DMS 273 (cell line): ENCODE results near the gene CRACDL.

ENCODE experiments used
- DNase-seq: peaks from one replicate; lab custom pipeline; 2025; ENCODE audit not compliant: unreplicated experiment; lab: John Stamatoyannopoulos, UW

CRACDL gene

GRCh38 chr2:98805412-98806171 is 130.4 kb downstream of the CRACDL start:
- DNase-seq, result peak; percentile 75

- DNase-seq, result no peak
Observed at GRCh38 chr2:98804736-98805135, 131.3 kb downstream of the CRACDL start.

DNA sequence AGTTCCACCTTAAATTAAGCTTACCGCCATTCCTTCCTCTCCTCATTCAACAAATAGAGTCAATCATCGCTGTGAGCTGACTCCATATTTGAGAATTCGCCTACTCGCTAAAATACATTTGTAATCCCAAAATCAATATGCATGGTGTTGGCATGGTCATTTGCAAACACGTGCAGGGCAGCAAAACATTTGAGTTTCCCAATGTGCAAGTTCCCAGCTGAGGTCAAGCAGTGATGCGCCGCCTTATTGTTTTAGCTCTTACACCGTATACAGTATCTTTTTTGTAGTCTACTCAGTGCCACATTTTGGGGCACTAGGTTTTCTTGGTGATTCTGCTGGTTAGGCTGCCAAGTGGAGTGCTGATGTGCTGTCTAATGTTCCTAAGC is 131.8 kb downstream of the CRACDL start:
- no peak for DNase-seq

DNA sequence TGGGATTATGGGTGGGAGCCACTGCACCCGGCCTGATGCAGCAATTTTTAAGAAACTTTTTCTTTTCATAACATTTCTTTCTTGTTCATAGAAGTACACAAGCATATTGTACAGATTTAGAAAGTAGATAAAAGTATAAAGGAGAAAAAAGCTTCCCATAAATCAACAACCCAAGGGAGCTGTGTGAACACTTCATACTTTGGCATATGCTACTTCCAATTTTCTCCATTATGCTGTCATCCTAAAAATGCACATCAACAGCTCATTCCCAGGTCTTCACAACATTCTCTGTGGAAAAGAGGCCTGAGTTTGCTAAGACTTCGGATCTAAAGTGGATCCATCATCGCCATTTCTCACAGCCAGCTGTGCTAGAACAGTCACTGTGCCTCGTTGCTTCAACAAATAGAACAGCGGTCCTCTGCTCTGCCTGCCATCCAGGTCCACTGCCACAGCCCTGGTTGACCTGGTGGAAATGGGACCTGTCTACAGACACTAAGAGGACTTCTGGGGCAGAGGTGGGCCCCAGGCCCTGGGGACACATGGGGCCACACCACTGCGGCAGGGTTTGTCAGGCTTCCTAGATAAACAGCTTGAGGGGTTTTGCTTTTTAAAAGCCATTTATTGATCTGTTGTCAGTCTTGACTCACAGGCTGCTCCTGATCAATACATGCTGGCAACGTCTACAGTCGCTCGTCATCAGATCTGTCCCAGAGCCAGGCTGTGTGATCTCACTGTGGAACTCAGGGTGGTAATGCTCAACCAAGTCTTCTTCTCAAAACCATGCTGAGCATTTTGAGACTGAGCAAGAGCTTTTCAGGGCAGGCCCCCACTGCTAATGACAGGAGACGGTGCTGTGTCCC is 132.4 kb downstream of the CRACDL start:
- no peak for DNase-seq

- no peak for DNase-seq
Observed at GRCh38 chr2:98802344-98802743, 133.7 kb downstream of the CRACDL start.

DNA sequence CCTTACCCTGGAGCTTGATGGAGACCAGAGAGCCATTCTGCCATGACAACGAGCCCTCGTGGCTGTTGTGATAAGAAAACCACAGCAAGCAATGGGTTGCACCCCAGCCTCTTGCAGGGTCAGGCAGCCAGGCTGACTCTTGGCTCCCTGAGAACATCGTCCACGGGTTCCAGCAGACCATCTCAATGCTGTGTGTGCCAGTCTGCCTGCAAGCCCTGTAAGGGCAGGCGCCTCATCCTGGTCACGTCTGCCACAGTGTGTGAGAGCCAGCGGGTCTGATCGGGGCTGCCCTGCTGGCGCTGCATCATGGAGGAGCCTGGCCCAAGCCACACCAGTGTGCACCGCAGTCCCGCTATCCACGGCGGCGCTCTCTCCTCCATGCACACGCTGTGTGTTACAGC is 134.1 kb downstream of the CRACDL start:
- no peak for DNase-seq

DNA sequence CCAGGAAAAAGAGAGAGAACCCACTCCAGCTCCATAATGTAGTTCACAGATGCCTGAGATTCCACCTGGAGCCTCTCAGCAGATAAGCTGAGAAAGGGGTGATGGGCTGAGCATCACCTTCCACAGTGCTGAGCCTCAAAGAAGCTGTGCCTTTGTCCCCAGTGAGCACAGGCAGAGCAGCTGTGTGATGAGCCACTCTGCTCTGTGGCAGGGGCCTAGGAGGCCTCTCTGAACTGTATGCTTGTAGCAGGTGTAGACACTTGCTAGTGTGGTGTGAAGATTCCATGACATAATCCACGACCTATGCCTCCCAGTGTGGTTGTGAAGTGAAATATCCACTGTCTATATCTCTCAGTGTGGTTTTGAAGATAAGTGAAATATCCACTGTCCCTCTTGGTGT is 134.7 kb downstream of the CRACDL start:
- no peak for DNase-seq

- DNase-seq, result peak; percentile 34
Observed at GRCh38 chr2:98800330-98801064, 135.5 kb downstream of the CRACDL start.

GRCh38 chr2:98799375-98800329 is 136.4 kb downstream of the CRACDL start:
- no peak for DNase-seq

DNA sequence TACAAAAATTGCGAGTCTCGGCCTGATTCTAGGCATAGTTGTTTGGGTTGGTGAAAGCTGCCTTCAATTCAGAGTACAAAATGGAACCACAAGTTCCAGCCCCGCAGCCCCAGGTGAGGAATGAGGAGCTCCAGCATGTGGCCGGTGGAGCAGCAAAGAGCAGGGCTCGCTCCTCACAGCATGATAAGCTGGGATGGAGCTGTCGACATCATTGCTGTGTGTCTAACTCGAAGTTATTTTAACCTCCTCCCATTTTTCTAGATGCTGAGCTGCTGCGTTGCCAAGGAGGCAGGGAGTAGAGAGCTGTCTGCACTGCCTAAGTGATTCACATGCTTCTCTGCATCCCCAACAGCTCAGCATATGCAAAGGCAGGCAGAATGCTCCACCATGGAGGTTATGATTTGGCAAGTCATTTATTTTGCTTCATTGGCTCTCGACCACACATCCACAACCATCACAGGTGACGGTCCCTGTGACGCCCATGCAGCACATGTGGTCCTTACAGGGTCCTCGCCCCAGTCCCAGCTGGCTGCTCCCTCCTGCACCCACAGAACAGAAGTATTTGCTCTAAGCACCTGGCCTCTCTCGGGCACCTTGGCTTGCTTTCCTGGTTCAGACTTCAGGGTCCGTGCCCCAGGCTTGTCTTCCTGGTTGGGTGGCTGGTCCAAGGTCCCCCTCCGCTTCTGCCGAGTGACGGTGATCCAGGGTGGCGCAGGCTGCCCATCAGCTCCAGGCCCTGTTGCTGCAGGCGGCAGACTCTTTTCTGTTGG is 139.1 kb downstream of the CRACDL start:
- peak; percentile 9 for DNase-seq

DNA sequence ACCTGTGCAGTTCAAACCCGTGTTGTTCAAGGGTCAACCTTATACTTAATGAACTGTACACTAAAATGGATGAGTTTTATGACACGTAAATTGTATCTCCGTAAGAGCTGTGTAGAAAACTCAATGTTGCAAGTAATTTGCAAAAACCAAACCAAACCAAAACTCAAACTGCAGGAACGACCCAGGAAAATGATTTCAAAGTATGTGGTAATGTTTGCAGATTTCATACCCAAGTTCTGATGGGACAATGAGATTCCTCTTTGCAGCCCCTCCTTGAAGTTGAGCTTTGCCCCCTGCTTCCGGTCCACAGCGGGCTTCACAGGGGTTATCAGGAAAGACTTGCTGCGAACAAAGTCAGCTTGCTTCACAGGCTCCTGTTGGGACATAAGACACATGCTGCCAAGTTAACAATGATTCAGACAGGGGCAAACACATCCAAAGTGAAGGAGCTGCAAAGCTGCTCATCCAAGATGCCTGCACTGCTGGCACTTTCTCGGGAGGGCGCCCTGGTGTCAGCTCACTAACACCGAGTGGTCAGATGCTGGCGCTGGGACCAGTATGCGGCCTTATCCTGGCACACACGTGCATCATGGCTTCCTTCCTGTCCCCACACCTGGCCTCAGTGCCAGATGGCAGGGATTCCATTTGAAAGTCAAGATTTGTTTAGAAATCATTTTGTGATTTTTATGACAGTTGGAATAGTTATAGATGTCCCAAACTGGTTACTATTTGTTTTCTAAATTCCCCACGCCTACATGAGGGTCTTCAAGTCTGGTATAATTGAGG is 139.9 kb downstream of the CRACDL start:
- peak; percentile 6 for DNase-seq

GRCh38 chr2:98793897-98794830 is 141.9 kb downstream of the CRACDL start:
- DNase-seq, result no peak

DNA sequence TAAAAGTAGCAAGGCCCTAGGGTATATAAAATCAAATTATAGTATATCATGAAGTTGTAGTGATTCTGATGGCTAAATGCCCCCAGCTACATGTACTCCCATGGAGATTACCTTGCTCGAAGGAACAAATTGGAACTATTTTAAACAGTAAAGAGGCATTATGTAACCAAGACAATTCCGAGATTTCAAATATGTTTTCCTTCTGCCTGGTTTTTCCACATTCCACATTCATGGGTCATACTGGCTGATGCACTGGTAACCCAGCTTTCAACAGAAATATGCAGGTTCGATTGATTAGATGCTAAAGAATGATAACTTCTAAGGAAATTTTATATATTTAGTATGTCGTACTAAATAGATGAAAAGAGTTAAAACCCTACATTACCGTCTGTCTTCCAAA is 142.8 kb downstream of the CRACDL start:
- no peak for DNase-seq

GRCh38 chr2:98790221-98790620 is 145.8 kb downstream of the CRACDL start:
- DNase-seq, result no peak

DNA sequence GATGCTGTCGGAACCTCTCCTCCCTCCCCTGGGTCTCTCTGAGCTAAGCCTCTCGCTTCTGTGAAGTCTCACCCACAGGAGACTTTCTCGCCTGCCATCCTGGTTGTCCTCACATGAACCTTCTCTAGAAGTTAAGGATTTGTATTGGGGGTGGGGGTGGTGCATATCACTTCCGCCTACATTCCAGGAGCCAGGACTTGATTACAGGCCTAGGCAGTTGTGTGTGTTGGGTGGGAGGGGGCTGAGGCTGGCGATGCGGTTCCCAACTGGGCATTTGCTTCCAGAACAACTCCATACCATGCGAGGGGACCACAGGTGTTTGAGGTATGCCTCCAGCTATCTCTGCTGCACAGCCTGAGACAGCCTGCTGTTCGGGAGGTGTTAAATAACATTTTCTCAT is 148.3 kb downstream of the CRACDL start:
- DNase-seq, result peak; percentile 21

DNA sequence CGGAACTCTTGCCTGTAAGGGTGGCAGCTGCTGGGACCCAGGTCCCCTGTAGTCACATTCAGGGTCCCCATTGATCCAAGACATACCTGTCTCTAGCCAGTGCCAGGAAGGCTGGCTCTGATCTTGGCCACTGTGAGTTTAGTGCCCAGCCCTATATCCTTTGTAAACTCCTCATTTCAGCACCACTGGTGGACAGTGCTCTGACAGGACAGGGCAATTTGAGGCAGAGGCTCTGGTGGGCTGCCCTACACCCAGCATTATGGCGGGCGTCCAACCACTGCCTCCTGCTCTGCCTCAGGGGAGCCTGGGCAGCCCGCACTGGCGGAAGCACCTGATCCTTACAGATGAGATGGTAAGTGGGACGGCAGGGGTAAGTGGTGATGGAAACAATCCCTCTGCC is 149.8 kb downstream of the CRACDL start:
- no peak for DNase-seq

GRCh38 chr2:98782570-98782969 is 153.5 kb downstream of the CRACDL start:
- DNase-seq, result no peak

DNA sequence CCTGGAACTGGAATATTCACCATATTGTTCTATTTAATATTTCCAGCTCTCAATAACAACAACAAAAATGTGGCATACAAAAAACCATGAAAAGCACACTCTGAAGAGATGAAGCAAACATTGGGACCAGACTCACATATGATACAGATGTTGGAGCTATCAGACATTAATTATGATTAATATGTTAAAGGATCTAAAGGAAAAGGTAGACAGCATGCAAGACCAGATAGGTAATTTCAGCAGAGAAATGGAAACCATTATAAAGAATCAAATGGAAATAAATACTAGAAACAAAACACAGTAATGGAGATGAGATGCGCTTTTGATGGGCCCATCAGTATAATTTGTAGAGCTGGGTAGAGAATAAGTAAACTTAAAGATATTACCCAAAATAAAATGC is 154.2 kb downstream of the CRACDL start:
- no peak for DNase-seq
